Inflammatory macrophage treated with lipopolysaccharide for 4 hours (primary cell): Measurements from ENCODE around the gene ANKRD66.
A peak's percentile ranks its signal among the peaks of the same experiment; 100 is the strongest.

Experiments used
- DNase-seq: peaks from one replicate; pipeline ENCODE4 v3.0.0-alpha.2; 2020

Gene ANKRD66

GRCh38 chr6:46746696-46747095 is at the start of gene ANKRD66:
ANKRD66 (plus strand) TSS chr6:46746933; CDS start chr6:46751949, 5,016 bp downstream.
- no peak for DNase-seq

- DNase-seq, result no peak
These were observed 46.8 kb upstream of the ANKRD66 start for GRCh38 chr6:46699970-46700369.

- DNase-seq, result peak; percentile 68
These were observed 42.2 kb upstream of the ANKRD66 start for GRCh38 chr6:46704562-46704961.

- DNase-seq, result no peak
These were observed 40.3 kb upstream of the ANKRD66 start for GRCh38 chr6:46706464-46706863.

GRCh38 chr6:46711491-46711890 is 35.2 kb upstream of the ANKRD66 start:
- peak; percentile 40 for DNase-seq

- peak; percentile 97 for DNase-seq
These were observed 31.6 kb upstream of the ANKRD66 start for GRCh38 chr6:46715141-46715540.

GRCh38 chr6:46719099-46719498 is 27.6 kb upstream of the ANKRD66 start:
- DNase-seq, result no peak

GRCh38 chr6:46720401-46720800 is 26.3 kb upstream of the ANKRD66 start:
- peak; percentile 40 for DNase-seq

- peak; percentile 36 for DNase-seq
These were observed 16.9 kb upstream of the ANKRD66 start for GRCh38 chr6:46729787-46730326.

GRCh38 chr6:46730921-46731461 is 15.7 kb upstream of the ANKRD66 start:
- peak; percentile 98 for DNase-seq

GRCh38 chr6:46733341-46733801 is 13.4 kb upstream of the ANKRD66 start:
- peak; percentile 60 for DNase-seq

GRCh38 chr6:46734867-46735719 is 11.6 kb upstream of the ANKRD66 start, which contains the start of gene PLA2G7:
PLA2G7 (minus strand) TSS chr6:46735375; CDS start chr6:46722891, 12,484 bp downstream.
- DNase-seq, result peak; percentile 82

- no peak for DNase-seq
These were observed 11.1 kb upstream of the ANKRD66 start for GRCh38 chr6:46735720-46736031.

- no peak for DNase-seq
These were observed 9.8 kb upstream of the ANKRD66 start for GRCh38 chr6:46736906-46737305.

- DNase-seq, result no peak
These were observed 5.3 kb upstream of the ANKRD66 start for GRCh38 chr6:46741482-46741881.

GRCh38 chr6:46741910-46742309 is 4.8 kb upstream of the ANKRD66 start:
- no peak for DNase-seq

GRCh38 chr6:46743425-46744158 is 3.1 kb upstream of the ANKRD66 start:
- no peak for DNase-seq

GRCh38 chr6:46744159-46744725 is 2.5 kb upstream of the ANKRD66 start:
- peak; percentile 73 for DNase-seq

- DNase-seq, result no peak
These were observed 760 bp upstream of the ANKRD66 start for GRCh38 chr6:46745973-46746372.

- DNase-seq, result no peak
These were observed 2.3 kb downstream of the ANKRD66 start for GRCh38 chr6:46748940-46749503.

GRCh38 chr6:46749731-46750130 is 3.0 kb downstream of the ANKRD66 start:
- DNase-seq, result no peak

GRCh38 chr6:46751658-46752057 is 4.9 kb downstream of the ANKRD66 start:
- no peak for DNase-seq

GRCh38 chr6:46755865-46756264 is 9.1 kb downstream of the ANKRD66 start:
- peak; percentile 53 for DNase-seq
